ENCODE data around the gene PSAP.

- TF ChIP-seq CTCF (IDR thresholded peaks at IDR 0.05) (no peak), ZFX (IDR thresholded peaks at IDR 0.05; ENCODE audit: borderline replicate concordance) (no peak)
Observed at GRCh38 chr10:71880425-71881306, 29.6 kb upstream of the PSAP start.
